SU-DHL-6 (cell line): ENCODE measurements around the gene COP1.

Experiments
- CTCF ChIP-seq: fragments of 200-600 bp; sonication (generic); IDR thresholded peaks from one replicate; pipeline ENCODE4 v1.5.1; 2017; ENCODE audit warnings: antibody characterized with exemption, mild to moderate bottlenecking, low read length, moderate library complexity; ENCODE audit not compliant: insufficient read depth, poor library complexity, severe bottlenecking
- EZH2phosphoT487 ChIP-seq: fragments of 200-600 bp; sonication (generic), shearing (Covaris generic); conservative IDR thresholded peaks from 2 replicates; pipeline ENCODE4 v1.6.1; 2018; ENCODE audit warnings: mild to moderate bottlenecking, antibody characterized with exemption, low read length, moderate library complexity, mixed read lengths

GRCh38 chr1:176193023-176193422 lies 14.1 kb downstream of the COP1 start:
- TF ChIP-seq CTCF (no peak), EZH2phosphoT487 (no peak)
